Kidney epithelial cell (primary cell): ENCODE results near the gene NUMBL. TPM values are rescaled to one million over a fixed set of nuclear protein-coding genes. Genes with fewer than 3 reads are reported as not detected.

Source experiments
- DNase-seq: peaks from one replicate; pipeline ENCODE4 v3.0.0-alpha.2; 2010; ENCODE audit warnings: low read depth
- H3K27me3 ChIP-seq: 2 replicates; pipeline ENCODE4 v1.6.0; 2011; ENCODE audit warnings: low read length; ENCODE audit not compliant: control insufficient read depth, insufficient read depth
- H3K36me3 ChIP-seq: 2 replicates; pipeline ENCODE4 v1.5.1; 2011; ENCODE audit warnings: low read length; ENCODE audit not compliant: control insufficient read depth, insufficient read depth
- H3K4me3 ChIP-seq: 2 replicates; pipeline ENCODE4 v1.5.1; 2011; ENCODE audit warnings: low read depth, mild to moderate bottlenecking, control low read depth, low read length
- total RNA-seq: library from RNA; depleted of rRNA; stranded (reverse); fragments of >200 nt; gene quantifications from 2 replicates; pipeline ENCODE4 v1.2.3, GENCODE V29; 2015
- TF ChIP-seq, protein P1 (sequence below): IDR thresholded peaks from 2 replicates; pipeline ENCODE4 v1.5.1; 2011; ENCODE audit warnings: mild to moderate bottlenecking, moderate library complexity, low read length, control low read depth, inconsistent platforms; ENCODE audit not compliant: insufficient read depth, poor library complexity, severe bottlenecking

NUMBL gene
- total RNA-seq, 1 donor from 2014 or later, result 20.0 TPM

DNA sequence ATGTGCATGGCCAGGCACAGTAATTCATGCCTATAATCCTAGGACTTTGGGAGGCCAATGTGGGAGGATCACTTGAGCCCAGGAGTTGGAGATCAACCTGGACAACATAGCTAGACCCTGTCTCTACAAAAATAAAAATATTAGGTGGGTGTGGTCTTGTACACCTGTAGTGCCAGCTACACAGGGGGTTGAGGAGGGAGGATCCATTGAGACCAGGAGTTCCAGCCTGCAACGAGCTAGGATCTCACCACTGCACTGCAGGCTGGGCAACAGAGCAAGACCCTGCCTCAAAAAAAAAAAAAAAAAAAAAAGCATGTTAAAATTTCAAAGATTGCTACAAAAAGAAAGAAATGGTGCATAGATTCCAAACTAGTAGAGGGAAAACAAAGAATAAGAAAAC lies 52.1 kb downstream of the NUMBL start:
- H3K4me3 ChIP-seq, result no peak overlapping the region
- no peak for DNase-seq
- TF ChIP-seq, protein P1, sequence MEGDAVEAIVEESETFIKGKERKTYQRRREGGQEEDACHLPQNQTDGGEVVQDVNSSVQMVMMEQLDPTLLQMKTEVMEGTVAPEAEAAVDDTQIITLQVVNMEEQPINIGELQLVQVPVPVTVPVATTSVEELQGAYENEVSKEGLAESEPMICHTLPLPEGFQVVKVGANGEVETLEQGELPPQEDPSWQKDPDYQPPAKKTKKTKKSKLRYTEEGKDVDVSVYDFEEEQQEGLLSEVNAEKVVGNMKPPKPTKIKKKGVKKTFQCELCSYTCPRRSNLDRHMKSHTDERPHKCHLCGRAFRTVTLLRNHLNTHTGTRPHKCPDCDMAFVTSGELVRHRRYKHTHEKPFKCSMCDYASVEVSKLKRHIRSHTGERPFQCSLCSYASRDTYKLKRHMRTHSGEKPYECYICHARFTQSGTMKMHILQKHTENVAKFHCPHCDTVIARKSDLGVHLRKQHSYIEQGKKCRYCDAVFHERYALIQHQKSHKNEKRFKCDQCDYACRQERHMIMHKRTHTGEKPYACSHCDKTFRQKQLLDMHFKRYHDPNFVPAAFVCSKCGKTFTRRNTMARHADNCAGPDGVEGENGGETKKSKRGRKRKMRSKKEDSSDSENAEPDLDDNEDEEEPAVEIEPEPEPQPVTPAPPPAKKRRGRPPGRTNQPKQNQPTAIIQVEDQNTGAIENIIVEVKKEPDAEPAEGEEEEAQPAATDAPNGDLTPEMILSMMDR, result no peak
- H3K27me3 ChIP-seq, result peaks cover 3% of the 10 kb centered on the region
- H3K36me3 ChIP-seq, result no peaks in the 10 kb centered on the region

DNA sequence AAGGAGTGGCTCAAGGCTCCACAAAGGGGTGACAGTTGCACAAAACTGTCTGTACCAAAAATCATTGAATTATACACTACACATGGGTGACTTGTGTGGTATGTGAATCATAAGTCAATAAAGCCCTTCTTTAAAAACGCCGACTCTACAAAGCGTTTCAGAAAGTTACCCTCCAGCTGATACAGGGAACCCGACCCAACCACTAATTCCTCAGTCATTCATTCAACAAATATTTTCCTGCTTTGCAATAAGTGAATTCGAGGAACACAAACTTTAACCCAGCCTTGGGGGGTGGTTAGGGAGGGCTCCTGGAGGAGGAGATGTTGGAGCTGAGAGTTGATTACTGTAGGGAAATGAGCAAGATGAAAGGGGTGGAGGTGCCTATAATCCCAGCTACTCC lies 57.2 kb downstream of the NUMBL start:
- no peaks in the 10 kb centered on the region for H3K36me3 ChIP-seq
- H3K4me3 ChIP-seq, result no peak overlapping the region
- no peak for DNase-seq
- TF ChIP-seq, protein P1, result no peak
- peaks cover 3% of the 10 kb centered on the region for H3K27me3 ChIP-seq

DNA sequence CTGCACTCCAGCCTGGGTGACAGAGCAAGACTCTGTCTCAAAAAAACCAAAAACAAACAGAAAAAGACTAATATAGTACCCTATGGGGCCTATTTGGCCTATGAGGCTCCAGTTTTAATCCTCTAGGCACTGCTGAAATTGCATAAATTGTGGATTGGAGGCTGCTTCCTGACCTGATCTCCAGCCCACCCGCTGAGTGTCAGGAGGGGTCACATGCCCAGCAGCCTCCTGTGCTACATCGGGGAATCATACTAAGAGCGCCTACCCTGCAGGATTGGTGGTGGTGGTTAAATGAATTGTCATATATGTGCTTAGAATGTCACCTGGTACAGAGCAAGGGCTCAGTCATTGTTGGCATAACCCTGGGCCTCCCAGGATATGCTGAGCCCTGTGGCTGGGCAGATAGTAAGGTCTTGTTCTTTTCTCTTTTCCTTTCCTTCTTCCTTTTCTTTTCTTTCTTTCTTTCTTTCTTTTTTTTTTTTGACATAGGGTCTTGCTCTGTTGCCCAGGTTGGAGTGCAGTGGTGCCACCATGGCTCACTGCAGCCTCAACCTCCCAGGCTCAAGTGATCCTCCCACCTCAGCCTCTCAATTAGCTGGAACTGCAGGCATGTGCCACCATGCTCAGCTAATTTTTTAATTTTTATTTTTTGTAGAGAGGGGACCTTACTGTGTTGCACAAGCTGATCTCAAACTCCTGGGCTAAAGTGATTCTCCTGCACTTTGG lies 58.0 kb downstream of the NUMBL start:
- no peak overlapping the region for H3K4me3 ChIP-seq
- DNase-seq, result no peak
- H3K36me3 ChIP-seq, result no peaks in the 10 kb centered on the region
- peaks cover 3% of the 10 kb centered on the region for H3K27me3 ChIP-seq
- TF ChIP-seq, protein P1, result no peak

DNA sequence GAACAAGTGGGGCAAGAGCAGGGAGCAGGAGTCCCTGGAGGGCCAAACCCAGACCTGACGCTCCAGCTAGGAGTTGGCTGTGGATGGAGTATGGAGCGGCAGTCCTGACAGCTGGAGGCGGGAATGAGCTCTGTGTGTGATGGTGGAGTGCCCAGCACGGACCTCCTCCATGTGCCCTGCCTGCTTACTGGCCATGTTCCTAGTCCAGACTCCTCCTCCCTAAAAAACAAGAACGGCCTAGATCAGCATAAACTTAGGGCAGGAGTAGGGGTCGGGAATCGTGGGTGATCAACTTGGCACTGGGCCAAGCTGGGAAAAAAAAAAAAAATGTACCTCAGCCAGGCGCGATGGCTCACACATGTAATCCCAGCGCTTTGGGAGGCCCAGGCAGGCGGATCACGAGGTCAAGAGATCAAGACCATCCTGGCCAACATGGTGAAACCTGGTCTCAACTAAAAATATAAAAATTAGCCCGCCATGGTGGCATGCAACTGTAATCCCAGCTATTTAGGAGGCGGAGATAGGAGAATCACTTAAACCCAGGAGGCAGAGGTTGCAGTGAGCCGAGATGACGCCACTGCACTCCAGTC lies 59.8 kb downstream of the NUMBL start:
- DNase-seq, result no peak
- Histone ChIP-seq H3K36me3 (no peaks in the 10 kb centered on the region), H3K27me3 (peaks cover 3% of the 10 kb centered on the region), H3K4me3 (no peak overlapping the region)
- TF ChIP-seq, protein P1, result no peak

DNA sequence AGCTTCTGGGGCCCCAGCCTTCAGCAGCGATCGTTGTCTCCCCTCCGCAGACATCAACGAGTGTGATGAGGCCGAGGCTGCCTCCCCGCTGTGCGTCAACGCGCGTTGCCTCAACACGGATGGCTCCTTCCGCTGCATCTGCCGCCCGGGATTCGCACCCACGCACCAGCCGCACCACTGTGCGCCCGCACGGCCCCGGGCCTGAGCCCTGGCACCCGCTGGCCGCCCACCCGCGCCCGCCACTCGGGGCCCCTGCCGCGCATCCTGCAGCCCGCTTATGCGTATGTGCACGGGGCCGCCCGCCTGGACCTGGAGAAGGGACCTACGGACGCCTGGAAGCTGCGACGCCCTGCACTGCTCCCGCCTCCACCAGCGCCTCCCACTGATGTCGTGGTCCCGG lies 61.1 kb downstream of the NUMBL start:
- H3K27me3 ChIP-seq, result no peaks in the 10 kb centered on the region
- TF ChIP-seq, protein P1, result no peak
- no peaks in the 10 kb centered on the region for H3K36me3 ChIP-seq
- no peak for DNase-seq
- H3K4me3 ChIP-seq, result no peak overlapping the region
